Trophoblast cell (in vitro differentiated cells and primary cell): Measurements from ENCODE around the gene ATAD3C.
"Not testable (repeated sequence)": the region's sequence is repeated elsewhere in the genome, so short reads cannot be mapped to it uniquely, and the experiment has no call there.

Source experiments
- DNase-seq, 2 donors: peaks; one replicate each; pipeline ENCODE4 v3.0.0-alpha.2; 2016
- H2AFZ ChIP-seq: 2 replicates; pipeline ENCODE4 v1.6.1; 2013; ENCODE audit warnings: low read length, moderate library complexity, mild to moderate bottlenecking; ENCODE audit not compliant: insufficient read depth, poor library complexity
- H2AK5ac ChIP-seq: 2 replicates; pipeline ENCODE4 v1.6.1; 2013; ENCODE audit warnings: mild to moderate bottlenecking, low read length
- H2BK120ac ChIP-seq: 2 replicates; pipeline ENCODE4 v1.6.1; 2013; ENCODE audit warnings: low read length, mild to moderate bottlenecking, moderate library complexity; ENCODE audit not compliant: insufficient read depth, poor library complexity
- H2BK12ac ChIP-seq: 2 replicates; pipeline ENCODE4 v1.6.1; 2013; ENCODE audit warnings: mild to moderate bottlenecking, low read length, moderate library complexity
- H2BK5ac ChIP-seq: 2 replicates; pipeline ENCODE4 v1.6.1; 2013; ENCODE audit warnings: low read length, low read depth, moderate library complexity, mild to moderate bottlenecking; ENCODE audit not compliant: poor library complexity
- H3K14ac ChIP-seq: 2 replicates; pipeline ENCODE4 v1.6.1; 2013; ENCODE audit warnings: mild to moderate bottlenecking, low read length
- H3K18ac ChIP-seq: 2 replicates; pipeline ENCODE4 v1.6.1; 2013; ENCODE audit warnings: mild to moderate bottlenecking, low read length
- H3K23ac ChIP-seq: 2 replicates; pipeline ENCODE4 v1.6.1; 2013; ENCODE audit warnings: low read length
- H3K27ac ChIP-seq: 2 replicates; pipeline ENCODE4 v1.5.1; 2013; ENCODE audit warnings: low read depth, mild to moderate bottlenecking, inconsistent platforms, low read length, moderate library complexity
- H3K27me3 ChIP-seq: 2 replicates; pipeline ENCODE4 v1.6.1; 2013; ENCODE audit warnings: inconsistent platforms, mild to moderate bottlenecking, low read length, moderate library complexity; ENCODE audit not compliant: insufficient read depth
- H3K36me3 ChIP-seq, 2 experiments: 1 replicate in 1 of 2; 2 replicates in 1 of 2; pipeline ENCODE4 v1.6.1; 2013; ENCODE audit warnings: low read length in 2 of 2, mild to moderate bottlenecking in 2 of 2, moderate library complexity in 1 of 2; ENCODE audit not compliant: insufficient read depth in 2 of 2, control insufficient read depth in 1 of 2
- H3K4ac ChIP-seq: 2 replicates; pipeline ENCODE4 v1.6.1; 2013; ENCODE audit warnings: low read depth, mild to moderate bottlenecking, low read length, moderate library complexity
- H3K4me1 ChIP-seq, 2 experiments: 1 replicate in 1 of 2; 2 replicates in 1 of 2; pipeline ENCODE4 v1.6.1; 2013; ENCODE audit warnings: low read length in 2 of 2, mild to moderate bottlenecking in 2 of 2, moderate library complexity in 1 of 2; ENCODE audit not compliant: insufficient read depth in 2 of 2, control insufficient read depth in 1 of 2
- H3K4me2 ChIP-seq: 2 replicates; pipeline ENCODE4 v1.6.1; 2013; ENCODE audit warnings: inconsistent platforms, mild to moderate bottlenecking, low read length, moderate library complexity
- H3K4me3 ChIP-seq: 2 replicates; pipeline ENCODE4 v1.5.1; 2013; ENCODE audit warnings: mild to moderate bottlenecking, low read depth, low read length, inconsistent platforms
- H3K79me1 ChIP-seq: one replicate; pipeline ENCODE4 v1.6.1; 2013; ENCODE audit warnings: low read length
- H3K79me2 ChIP-seq: 2 replicates; pipeline ENCODE4 v1.6.1; 2013; ENCODE audit warnings: low read length, mild to moderate bottlenecking; ENCODE audit not compliant: control insufficient read depth, insufficient read depth, poor library complexity
- H3K9ac ChIP-seq: 2 replicates; pipeline ENCODE4 v1.6.1; 2013; ENCODE audit warnings: mild to moderate bottlenecking, low read length
- H3K9me3 ChIP-seq: 2 replicates; pipeline ENCODE4 v1.6.1; 2013; ENCODE audit warnings: low read depth, mild to moderate bottlenecking, control low read depth, inconsistent platforms, low read length; ENCODE audit not compliant: insufficient read depth
- H4K12ac ChIP-seq: 2 replicates; pipeline ENCODE4 v1.6.1; 2013; ENCODE audit warnings: low read depth, mild to moderate bottlenecking, low read length, moderate library complexity
- H4K8ac ChIP-seq: 2 replicates; pipeline ENCODE4 v1.6.1; 2013; ENCODE audit warnings: low read depth, mild to moderate bottlenecking, low read length, moderate library complexity
- H4K91ac ChIP-seq: one replicate; pipeline ENCODE4 v1.6.1; 2013; ENCODE audit warnings: low read depth, mild to moderate bottlenecking, low read length, moderate library complexity
- WGBS: extraction: QIAGEN DNeasy Blood & Tissue Kit; methylation state at CpG from one replicate; pipeline ENCODE4 v1.1.7; 2013; ENCODE audit warnings: missing lambda C conversion rate; ENCODE audit not compliant: insufficient read length, insufficient coverage; ENCODE audit errors: extremely low coverage; 5-methylcytosine and 5-hydroxymethylcytosine counted together

Gene ATAD3C

DNA sequence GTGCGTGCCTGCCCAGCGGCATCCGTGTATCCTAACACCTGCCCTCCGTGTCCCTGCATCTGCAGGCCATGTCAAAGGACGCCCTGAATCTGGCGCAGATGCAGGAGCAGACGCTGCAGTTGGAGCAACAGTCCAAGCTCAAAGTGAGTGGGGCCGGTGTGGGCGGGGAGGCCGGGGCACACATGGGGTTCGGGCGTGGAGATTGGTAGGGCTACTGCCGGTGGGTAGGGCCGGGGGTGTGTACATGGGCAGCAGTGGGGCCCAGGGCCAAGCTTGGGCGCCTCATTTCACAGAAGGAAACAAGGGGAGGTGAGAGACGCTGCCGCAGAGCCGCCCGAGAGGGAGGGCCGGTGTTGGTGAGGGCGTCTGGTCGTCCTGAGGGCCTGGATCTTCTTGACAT lies 1.1 kb downstream of the ATAD3C start:
- H2AK5ac ChIP-seq, H4K8ac ChIP-seq, H3K23ac ChIP-seq, H2BK12ac ChIP-seq, H2AFZ ChIP-seq, H2BK120ac ChIP-seq, H3K79me2 ChIP-seq, H3K4ac ChIP-seq, H3K36me3 ChIP-seq, H3K4me2 ChIP-seq, H3K4me3 ChIP-seq, H3K9me3 ChIP-seq, DNase-seq, H3K14ac ChIP-seq, H2BK5ac ChIP-seq, H3K9ac ChIP-seq, H3K18ac ChIP-seq, H3K27ac ChIP-seq, H3K27me3 ChIP-seq, H4K12ac ChIP-seq, H4K91ac ChIP-seq, H3K79me1 ChIP-seq, H3K4me1 ChIP-seq: not testable (repeated sequence)
- WGBS: no CpG with 5 or more reads among the region's 22 CpGs

DNA sequence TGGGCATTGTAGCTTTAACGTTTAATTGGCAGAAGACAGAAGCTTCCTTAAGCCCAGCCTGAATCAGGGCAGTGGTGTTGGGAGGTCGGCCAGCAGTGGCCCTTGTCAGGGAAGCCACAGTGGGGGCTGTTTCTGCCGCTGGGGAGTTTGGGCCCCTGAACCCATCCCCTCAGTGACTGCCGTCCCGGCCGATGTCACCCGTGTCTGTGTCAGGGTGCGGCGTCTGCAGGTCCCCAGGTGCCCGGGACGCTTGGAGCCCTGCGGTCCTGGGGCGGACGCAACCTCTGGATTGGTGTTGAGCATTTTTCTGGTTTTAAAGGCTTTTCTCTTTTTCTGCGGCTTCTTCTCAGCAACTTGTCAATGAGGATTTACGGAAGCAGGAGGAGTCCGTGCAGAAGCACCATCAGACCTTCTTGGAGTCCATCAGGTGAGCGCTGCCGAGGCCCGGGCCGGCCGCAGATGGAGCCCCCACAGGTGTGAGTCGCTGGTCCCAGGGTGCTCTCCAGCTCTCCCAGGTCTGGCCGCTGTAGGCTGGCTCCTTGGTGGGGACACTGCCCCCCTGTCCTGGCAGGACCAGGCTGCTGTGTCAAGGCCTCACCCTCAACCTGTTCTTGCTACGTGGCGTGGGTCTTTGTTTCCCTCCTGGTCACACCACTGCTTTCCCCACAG lies 2.3 kb downstream of the ATAD3C start:
- whole genome bisulfite sequencing: no CpG with 5 or more reads among the region's 26 CpGs
- Histone ChIP-seq H3K9ac (no peak overlapping the region), H2BK5ac (no peak overlapping the region), H3K4me3 (no peak overlapping the region), H3K36me3 (no peaks in the 10 kb centered on the region), H2AK5ac (no peak overlapping the region), H3K4me2 (no peak overlapping the region), H4K12ac (no peak overlapping the region), H3K14ac (no peak overlapping the region), H4K91ac (no peak overlapping the region), H3K79me2 (no peaks in the 10 kb centered on the region), H3K27me3 (no peaks in the 10 kb centered on the region), H4K8ac (no peak overlapping the region), H3K23ac (no peak overlapping the region), H2AFZ (no peak overlapping the region), H2BK120ac (no peak overlapping the region), H3K18ac (no peak overlapping the region), H3K4ac (no peak overlapping the region), H3K4me1 (no peaks in the 10 kb centered on the region), H3K27ac (no peak overlapping the region), H3K9me3 (no peaks in the 10 kb centered on the region), H3K79me1 (no peaks in the 10 kb centered on the region), H2BK12ac (no peak overlapping the region)
- no peak for DNase-seq

DNA sequence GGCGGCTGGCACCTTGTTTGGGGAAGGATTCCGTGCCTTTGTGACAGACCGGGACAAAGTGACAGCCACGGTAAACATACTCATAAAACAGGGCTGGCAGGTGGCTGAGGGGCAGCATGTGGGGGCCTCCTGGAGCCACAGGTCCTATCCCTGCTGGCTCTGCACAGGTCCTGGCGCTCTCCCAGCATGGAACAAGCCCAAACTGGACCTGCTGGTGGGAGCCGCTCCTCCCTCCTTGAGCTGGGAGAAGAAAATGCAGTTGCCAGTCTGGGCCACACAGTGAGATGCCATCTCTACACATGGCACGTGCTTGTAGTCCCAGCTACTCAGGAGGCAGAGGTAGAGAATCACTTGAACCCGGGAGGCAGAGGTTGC lies 2.9 kb downstream of the ATAD3C start:
- H2BK12ac ChIP-seq, H3K9ac ChIP-seq, H4K12ac ChIP-seq, DNase-seq, H3K4me1 ChIP-seq, H3K36me3 ChIP-seq, H3K18ac ChIP-seq, H3K4me2 ChIP-seq, H2AK5ac ChIP-seq, H3K79me2 ChIP-seq, H4K91ac ChIP-seq, H2AFZ ChIP-seq, H4K8ac ChIP-seq, H3K9me3 ChIP-seq, H3K4me3 ChIP-seq, H3K4ac ChIP-seq, H3K23ac ChIP-seq, H3K27ac ChIP-seq, H2BK120ac ChIP-seq, H3K79me1 ChIP-seq, H3K14ac ChIP-seq, H3K27me3 ChIP-seq, H2BK5ac ChIP-seq: not testable (repeated sequence)
- WGBS: no CpG with 5 or more reads among the region's 8 CpGs

DNA sequence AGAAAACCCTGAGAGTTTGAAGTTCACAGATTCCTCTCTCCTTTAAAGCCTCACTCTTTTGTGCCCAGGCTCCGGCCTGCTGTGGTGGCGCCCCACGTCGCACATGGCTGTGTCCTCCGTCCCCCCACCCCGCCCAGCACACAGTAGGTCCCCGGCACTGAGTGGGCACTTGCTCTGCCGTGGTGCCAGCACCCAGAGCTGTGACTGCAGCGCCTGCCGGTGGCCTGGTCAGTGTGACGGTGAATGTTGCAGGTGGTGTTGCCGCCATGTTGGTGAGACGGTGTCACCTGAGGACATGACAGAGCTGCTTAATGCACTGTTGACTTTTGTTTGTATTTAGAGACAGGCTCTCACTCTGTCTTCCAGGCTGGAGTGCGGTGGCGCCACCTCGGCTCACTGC lies 3.4 kb downstream of the ATAD3C start:
- no CpG with 5 or more reads among the region's 16 CpGs for WGBS

More for the DNA sequence above, 3.4 kb downstream of the ATAD3C start:
- Histone ChIP-seq H3K9me3 (no peaks in the 10 kb centered on the region), H3K79me2 (no peaks in the 10 kb centered on the region), H2BK120ac (no peak overlapping the region), H3K27ac (no peak overlapping the region), H3K4ac (no peak overlapping the region), H4K8ac (no peak overlapping the region), H3K4me2 (no peak overlapping the region), H2AFZ (no peak overlapping the region), H4K91ac (no peak overlapping the region), H3K9ac (no peak overlapping the region), H3K18ac (no peak overlapping the region), H3K23ac (no peak overlapping the region), H4K12ac (no peak overlapping the region), H3K27me3 (no peaks in the 10 kb centered on the region), H3K4me1 (no peaks in the 10 kb centered on the region), H3K79me1 (no peaks in the 10 kb centered on the region), H2AK5ac (no peak overlapping the region), H2BK5ac (no peak overlapping the region), H3K14ac (no peak overlapping the region), H3K36me3 (no peaks in the 10 kb centered on the region), H3K4me3 (peak overlapping the region; percentile 40), H2BK12ac (no peak overlapping the region)
- DNase-seq: no peak
